ENCODE data around the gene OR2A42. TPM values are rescaled to one million over a fixed set of nuclear protein-coding genes. Genes with fewer than 3 reads are reported as not detected.
"Not testable (repeated sequence)": the region's sequence is repeated elsewhere in the genome, so short reads cannot be mapped to it uniquely, and the experiment has no call there.

The OR2A42 gene
- total RNA-seq, 2 experiments from 2014 or later, result not detected

DNA sequence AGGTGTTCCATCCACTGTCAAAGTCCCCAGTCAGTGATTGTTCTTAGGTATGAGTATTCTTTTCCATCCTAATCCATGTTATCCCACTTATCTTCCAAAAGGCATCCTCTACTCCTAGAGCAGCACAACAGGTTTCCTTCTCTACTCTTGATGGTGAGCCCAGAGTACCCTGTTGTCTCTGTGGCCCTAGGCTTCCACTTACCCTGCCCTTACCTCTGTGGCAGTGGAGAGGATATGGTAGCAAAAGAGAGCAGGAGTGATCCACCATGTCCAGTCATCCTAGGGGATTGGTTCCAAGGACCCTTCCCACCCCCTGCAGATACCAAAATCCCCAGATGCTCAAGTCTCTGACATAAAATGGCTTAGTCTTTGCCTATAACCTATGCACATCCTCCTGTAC lies 22.2 kb downstream of the OR2A42 start:
- H3K27me3 Mint-ChIP-seq; H3K4me1 Mint-ChIP-seq (ENCODE audit: low read depth); DNase-seq; CTCF ChIA-PET; POLR2A ChIA-PET; H3K9me3 Mint-ChIP-seq; intact Hi-C loops (cut with micrococcal nuclease); H3K27ac Mint-ChIP-seq; H3K4me3 Mint-ChIP-seq; H3K36me3 Mint-ChIP-seq: not testable (repeated sequence)

DNA sequence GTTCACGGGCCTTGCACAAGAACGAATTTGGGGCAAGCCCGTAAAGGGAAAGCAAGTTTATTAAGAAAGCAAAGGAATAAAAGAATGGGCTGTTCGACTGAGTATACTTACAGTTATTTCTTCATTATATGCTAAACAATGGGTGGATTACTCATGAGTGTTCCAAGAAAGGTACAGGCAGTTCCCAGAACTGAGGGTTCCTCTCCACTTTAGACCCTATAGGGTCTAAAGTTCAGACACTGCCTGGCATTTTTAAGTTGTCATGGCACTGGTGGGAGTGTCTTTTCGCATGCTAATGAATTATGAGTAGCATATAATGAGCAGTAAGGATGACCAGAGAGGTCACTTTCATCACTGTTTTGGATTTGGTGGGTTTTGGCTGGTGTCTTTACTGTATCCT lies 34.1 kb downstream of the OR2A42 start:
- intact Hi-C loops (cut with micrococcal nuclease); CTCF ChIA-PET; POLR2A ChIA-PET; H3K27ac Mint-ChIP-seq; H3K4me1 Mint-ChIP-seq (ENCODE audit: low read depth); H3K27me3 Mint-ChIP-seq; H3K4me3 Mint-ChIP-seq; DNase-seq; H3K9me3 Mint-ChIP-seq; H3K36me3 Mint-ChIP-seq: not testable (repeated sequence)

- POLR2A ChIA-PET; H3K27me3 Mint-ChIP-seq; H3K4me3 Mint-ChIP-seq; CTCF ChIA-PET; H3K9me3 Mint-ChIP-seq; DNase-seq; H3K4me1 Mint-ChIP-seq (ENCODE audit: low read depth); H3K27ac Mint-ChIP-seq; intact Hi-C loops (cut with micrococcal nuclease); H3K36me3 Mint-ChIP-seq: not testable (repeated sequence)
Measured at GRCh38 chr7:144203086-144203485, 36.3 kb downstream of the OR2A42 start.

GRCh38 chr7:144201978-144202377 lies 37.4 kb downstream of the OR2A42 start:
- H3K4me3 Mint-ChIP-seq; H3K9me3 Mint-ChIP-seq; H3K36me3 Mint-ChIP-seq; H3K4me1 Mint-ChIP-seq (ENCODE audit: low read depth); intact Hi-C loops (cut with micrococcal nuclease); H3K27ac Mint-ChIP-seq; POLR2A ChIA-PET; CTCF ChIA-PET; DNase-seq; H3K27me3 Mint-ChIP-seq: not testable (repeated sequence)

DNA sequence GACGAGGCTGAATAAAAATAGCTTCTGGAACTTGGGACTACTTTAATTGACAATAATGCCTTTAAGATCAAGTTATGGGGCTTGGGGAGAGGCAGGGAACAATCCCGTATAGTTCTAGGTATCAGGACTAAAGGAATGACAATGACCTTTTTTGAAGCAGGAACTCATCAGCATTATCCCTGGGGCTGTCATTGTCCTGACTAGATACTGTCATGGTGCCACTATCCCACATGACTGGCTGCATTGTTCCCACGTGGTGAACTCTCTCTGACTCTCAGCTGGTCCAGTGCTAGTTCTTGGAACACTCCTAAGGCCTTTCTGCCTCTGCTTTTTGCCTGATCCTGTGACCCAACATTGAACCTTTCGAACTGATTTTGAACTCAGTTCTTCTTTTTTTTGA lies 40.5 kb downstream of the OR2A42 start:
- CTCF ChIA-PET; POLR2A ChIA-PET; H3K27me3 Mint-ChIP-seq; H3K4me3 Mint-ChIP-seq; intact Hi-C loops (cut with micrococcal nuclease); DNase-seq; H3K27ac Mint-ChIP-seq; H3K4me1 Mint-ChIP-seq (ENCODE audit: low read depth); H3K36me3 Mint-ChIP-seq; H3K9me3 Mint-ChIP-seq: not testable (repeated sequence)

DNA sequence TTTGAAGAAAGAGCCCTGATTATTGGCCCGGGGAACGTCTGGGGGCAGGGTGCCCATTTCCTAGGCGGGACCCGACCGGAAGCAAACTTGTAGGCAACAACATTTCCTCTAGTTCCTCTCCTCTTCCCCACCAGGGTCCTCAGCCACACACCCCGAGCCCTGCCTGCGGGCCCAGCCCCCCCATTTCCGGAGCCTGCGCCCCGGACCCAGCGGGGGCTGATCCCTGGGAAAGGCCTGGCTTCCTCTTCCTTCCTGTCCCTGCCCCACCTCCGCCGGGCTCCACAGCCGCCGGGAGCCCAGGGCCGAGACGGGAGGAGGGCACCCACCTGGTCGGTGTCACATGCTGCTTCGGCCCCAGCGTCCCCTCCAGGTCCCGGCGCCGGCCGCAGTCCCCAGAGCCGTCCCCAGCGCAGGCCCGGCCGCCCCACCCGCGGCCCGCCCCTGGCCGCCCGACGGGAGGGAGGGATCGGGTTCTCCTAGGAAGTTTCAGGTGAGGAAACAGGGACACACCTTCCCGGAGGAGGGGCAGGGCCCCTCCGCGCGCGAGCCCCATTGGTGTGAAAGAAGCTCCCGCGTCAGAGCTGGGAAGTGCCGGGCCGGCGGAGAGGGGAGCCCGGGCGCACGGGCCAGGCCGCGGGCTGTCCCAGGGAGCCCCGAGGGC lies 44.1 kb downstream of the OR2A42 start, which contains the start of gene ARHGEF35:
Gene ARHGEF35 (minus strand): TSS at position 622 of the 661 bp plus-strand sequence. CDS start 7,450 bp downstream, outside the sequence.
- H3K27ac Mint-ChIP-seq, result peak within 1 kb of the TSS; percentile 58
- H3K36me3 Mint-ChIP-seq; H3K4me1 Mint-ChIP-seq (ENCODE audit: low read depth); POLR2A ChIA-PET; CTCF ChIA-PET; intact Hi-C loops (cut with micrococcal nuclease); H3K27me3 Mint-ChIP-seq; H3K9me3 Mint-ChIP-seq: not testable (repeated sequence)
- DNase-seq, result peak; percentile 38
- peak within 1 kb of the TSS; percentile 64 for H3K4me3 Mint-ChIP-seq

- H3K27ac Mint-ChIP-seq; CTCF ChIA-PET; H3K9me3 Mint-ChIP-seq; intact Hi-C loops (cut with micrococcal nuclease); POLR2A ChIA-PET; H3K27me3 Mint-ChIP-seq; H3K4me3 Mint-ChIP-seq; H3K4me1 Mint-ChIP-seq (ENCODE audit: low read depth); H3K36me3 Mint-ChIP-seq; DNase-seq: not testable (repeated sequence)
Measured at GRCh38 chr7:144194453-144194852, 45.0 kb downstream of the OR2A42 start.

DNA sequence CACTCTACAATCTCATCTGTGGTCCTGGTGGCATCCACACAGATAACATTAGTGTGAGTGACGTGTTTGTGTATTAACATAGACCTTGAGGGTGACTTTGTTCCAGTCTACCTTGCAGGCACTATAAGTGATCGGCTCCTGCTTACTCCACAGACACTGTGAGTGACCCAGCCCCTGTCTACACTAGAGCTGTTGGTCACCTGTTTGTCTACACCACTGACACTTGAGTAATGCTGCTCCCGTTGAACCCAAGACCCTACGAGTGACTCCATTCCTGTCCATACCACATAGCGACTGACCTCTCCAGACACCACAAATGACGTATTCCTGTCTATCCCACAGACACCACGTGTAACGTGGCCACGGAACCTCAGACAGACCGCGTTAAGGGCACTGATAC lies 45.6 kb downstream of the OR2A42 start:
- CTCF ChIA-PET; H3K4me3 Mint-ChIP-seq; H3K9me3 Mint-ChIP-seq; POLR2A ChIA-PET; H3K36me3 Mint-ChIP-seq; intact Hi-C loops (cut with micrococcal nuclease); H3K27me3 Mint-ChIP-seq; DNase-seq; H3K27ac Mint-ChIP-seq: not testable (repeated sequence)
- peaks cover 10% of the 10 kb centered on the region for H3K4me1 Mint-ChIP-seq (ENCODE audit: low read depth)

DNA sequence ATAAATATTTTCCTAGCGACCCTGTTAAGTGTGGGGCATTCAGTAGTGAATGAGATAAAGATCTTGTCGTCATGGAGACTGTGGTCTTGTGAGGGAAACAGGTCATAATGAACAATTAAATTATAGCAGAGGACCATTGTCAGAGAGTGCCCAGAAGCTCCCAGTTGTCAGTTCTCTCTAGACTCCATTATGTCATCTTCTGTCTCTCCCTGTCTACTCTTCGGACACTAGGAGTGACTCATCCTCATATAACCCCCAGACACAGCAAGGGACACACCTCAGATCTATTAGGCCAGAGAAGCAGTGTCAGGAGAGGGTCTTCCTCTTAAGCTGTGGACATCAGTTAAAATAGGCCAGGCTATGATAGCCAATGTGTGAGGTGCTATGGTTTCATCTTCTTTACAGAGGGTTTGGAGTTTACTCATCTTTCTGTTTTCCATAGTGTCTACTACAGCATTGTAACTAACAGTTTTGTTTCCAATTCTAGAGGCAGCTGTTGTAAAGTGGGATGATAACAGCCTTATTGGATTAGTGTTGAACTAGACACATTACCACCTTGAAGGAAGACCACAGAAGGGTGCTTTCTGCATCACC lies 50.7 kb downstream of the OR2A42 start:
- H3K4me1 Mint-ChIP-seq (ENCODE audit: low read depth); H3K27me3 Mint-ChIP-seq; POLR2A ChIA-PET; H3K9me3 Mint-ChIP-seq; DNase-seq; H3K4me3 Mint-ChIP-seq; H3K27ac Mint-ChIP-seq; H3K36me3 Mint-ChIP-seq; intact Hi-C loops (cut with micrococcal nuclease); CTCF ChIA-PET: not testable (repeated sequence)

GRCh38 chr7:144187848-144188247 lies 51.6 kb downstream of the OR2A42 start:
- intact Hi-C loops (cut with micrococcal nuclease); H3K36me3 Mint-ChIP-seq; H3K27me3 Mint-ChIP-seq; DNase-seq; H3K4me1 Mint-ChIP-seq (ENCODE audit: low read depth); CTCF ChIA-PET; H3K9me3 Mint-ChIP-seq; H3K27ac Mint-ChIP-seq; POLR2A ChIA-PET; H3K4me3 Mint-ChIP-seq: not testable (repeated sequence)

- H3K27ac Mint-ChIP-seq; H3K9me3 Mint-ChIP-seq; intact Hi-C loops (cut with micrococcal nuclease); CTCF ChIA-PET; POLR2A ChIA-PET; DNase-seq; H3K4me3 Mint-ChIP-seq; H3K27me3 Mint-ChIP-seq; H3K36me3 Mint-ChIP-seq; H3K4me1 Mint-ChIP-seq (ENCODE audit: low read depth): not testable (repeated sequence)
Measured at GRCh38 chr7:144183166-144183565, 56.2 kb downstream of the OR2A42 start, which contains the start of gene CTAGE4. Gene CTAGE4 (plus strand): TSS chr7:144183466. CDS start chr7:144183504, 38 bp downstream.

DNA sequence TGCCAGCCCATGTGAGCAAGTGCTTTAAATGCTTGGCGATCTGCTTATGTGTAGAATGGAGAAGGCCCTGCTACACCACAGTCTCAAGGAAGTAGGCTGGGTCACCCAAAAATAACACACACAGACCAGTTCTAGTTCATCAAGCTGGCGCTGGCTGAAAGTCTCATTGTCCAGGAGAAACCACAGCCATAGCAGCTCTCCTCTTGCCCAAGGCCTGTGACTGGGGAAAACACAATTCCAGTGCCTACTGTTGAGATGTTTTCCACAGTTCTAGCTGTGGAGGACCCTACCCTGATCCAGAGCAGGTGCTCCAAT lies 60.3 kb downstream of the OR2A42 start:
- intact Hi-C loops (cut with micrococcal nuclease); H3K27me3 Mint-ChIP-seq; H3K9me3 Mint-ChIP-seq; DNase-seq; POLR2A ChIA-PET; CTCF ChIA-PET; H3K4me1 Mint-ChIP-seq (ENCODE audit: low read depth); H3K36me3 Mint-ChIP-seq; H3K4me3 Mint-ChIP-seq; H3K27ac Mint-ChIP-seq: not testable (repeated sequence)

GRCh38 chr7:144178380-144179164 lies 60.8 kb downstream of the OR2A42 start:
- H3K27ac Mint-ChIP-seq; POLR2A ChIA-PET; intact Hi-C loops (cut with micrococcal nuclease); H3K9me3 Mint-ChIP-seq; H3K4me1 Mint-ChIP-seq (ENCODE audit: low read depth); H3K27me3 Mint-ChIP-seq; H3K4me3 Mint-ChIP-seq; H3K36me3 Mint-ChIP-seq: not testable (repeated sequence)
- peak; percentile 34 for DNase-seq
- CTCF ChIA-PET, result interaction anchor here (1.0 to 1.6 kb wide), 2 partner anchors 15 to 213 kb away, joined by 4 to 13 read pairs; no protein-coding TSS in a partner anchor

All from activated CD4-positive, alpha-beta memory T cell treated with anti-CD3 and anti-CD28 coated beads for 36 hours (primary cell).